ENCODE results near the gene POLD2.

Gene POLD2

DNA sequence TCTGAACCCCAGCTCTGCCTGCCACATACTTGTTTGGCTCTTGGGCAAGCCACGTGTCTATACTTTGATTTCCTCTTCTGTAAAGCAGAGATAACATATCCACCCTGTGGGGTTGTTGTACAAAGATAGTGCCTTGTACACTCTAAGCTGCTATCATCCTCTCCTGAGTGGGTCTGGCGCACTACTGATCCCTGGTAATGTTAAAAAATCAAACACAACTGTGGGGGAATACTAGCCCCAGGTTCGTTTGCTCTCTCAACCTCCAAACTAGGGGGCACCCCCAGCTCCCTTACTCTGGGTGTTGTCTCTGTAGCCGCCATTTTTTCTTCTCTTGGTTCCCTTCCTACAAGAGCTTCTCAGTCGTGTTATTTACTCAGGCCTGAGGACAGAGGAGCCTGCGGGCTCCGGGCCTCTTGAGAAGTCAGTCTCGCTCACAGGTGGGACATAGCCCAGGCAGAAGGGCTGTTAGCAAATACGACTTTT lies 42.0 kb downstream of the POLD2 start:
- DNase-seq (ENCODE audit: low spot score) = peak; percentile 72

GRCh38 chr7:44080686-44081265 lies 42.6 kb downstream of the POLD2 start:
- no peak for DNase-seq (ENCODE audit: low spot score)

DNA sequence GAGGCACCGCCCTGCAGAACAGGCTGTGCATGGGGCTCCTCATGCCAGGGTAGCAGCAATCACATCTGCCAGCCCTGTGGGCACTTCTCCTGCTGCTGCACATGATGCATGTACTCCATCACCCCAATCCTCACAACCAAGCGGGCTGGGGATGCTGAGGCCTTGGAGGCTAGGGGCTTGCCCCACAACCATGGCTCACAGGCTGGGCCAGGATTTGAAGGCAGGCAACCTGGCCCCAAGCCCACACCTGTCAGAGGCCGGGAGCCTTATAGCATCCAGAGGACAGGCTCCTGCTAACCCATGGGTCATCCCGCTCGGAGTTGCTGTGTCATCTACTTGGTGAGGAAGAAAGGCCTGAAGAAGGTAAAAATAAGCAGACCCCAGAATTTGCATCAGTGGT lies 43.2 kb downstream of the POLD2 start:
- DNase-seq (ENCODE audit: low spot score) = no peak

- DNase-seq (ENCODE audit: low spot score) = no peak
Observed at GRCh38 chr7:44079331-44080021, 43.9 kb downstream of the POLD2 start.

DNA sequence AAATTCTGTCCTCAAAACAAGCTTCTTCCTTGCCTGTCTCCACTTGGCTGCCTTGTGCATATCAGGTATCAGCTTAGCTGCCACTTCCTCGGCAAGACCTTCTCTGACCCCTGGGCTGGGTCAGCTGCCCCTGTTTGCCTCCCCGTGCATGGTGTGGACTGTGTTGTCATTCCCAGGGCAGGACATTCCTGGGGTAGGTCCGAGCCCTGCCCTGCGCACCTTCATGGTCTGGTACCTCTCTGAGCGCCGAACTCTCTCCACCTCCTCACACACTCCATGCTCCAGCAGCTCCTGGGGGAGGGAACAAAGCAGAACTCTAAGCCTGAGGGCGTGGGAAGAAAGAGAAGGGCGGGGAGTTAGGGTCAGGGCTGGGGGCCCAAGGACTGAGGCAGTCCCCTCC lies 44.8 kb downstream of the POLD2 start:
- no peak for DNase-seq (ENCODE audit: low spot score)

GRCh38 chr7:44077681-44078091 lies 45.7 kb downstream of the POLD2 start:
- DNase-seq (ENCODE audit: low spot score) = no peak

DNA sequence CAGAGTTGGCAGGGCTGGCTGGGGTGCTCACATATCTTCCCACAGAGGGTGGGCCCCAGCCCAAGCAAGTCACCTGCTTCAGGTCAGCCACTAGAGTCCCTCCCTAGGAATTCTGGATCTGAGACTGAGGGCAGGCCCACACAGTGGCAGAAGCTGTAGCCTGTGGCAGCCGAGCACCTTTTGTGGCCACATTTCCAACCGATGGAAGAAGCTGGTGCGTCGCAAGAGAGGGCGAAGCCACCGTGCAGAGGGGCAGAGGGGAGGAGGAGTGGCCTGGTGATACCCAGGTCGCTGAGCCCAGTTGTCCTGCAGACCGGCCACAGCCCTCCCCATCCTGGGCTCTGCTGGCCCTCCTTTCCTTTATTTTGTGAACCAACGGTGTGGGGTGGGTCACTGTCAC lies 46.3 kb downstream of the POLD2 start:
- no peak for DNase-seq (ENCODE audit: low spot score)

- DNase-seq (ENCODE audit: low spot score) = no peak
Observed at GRCh38 chr7:44076101-44076895, 47.0 kb downstream of the POLD2 start.

DNA sequence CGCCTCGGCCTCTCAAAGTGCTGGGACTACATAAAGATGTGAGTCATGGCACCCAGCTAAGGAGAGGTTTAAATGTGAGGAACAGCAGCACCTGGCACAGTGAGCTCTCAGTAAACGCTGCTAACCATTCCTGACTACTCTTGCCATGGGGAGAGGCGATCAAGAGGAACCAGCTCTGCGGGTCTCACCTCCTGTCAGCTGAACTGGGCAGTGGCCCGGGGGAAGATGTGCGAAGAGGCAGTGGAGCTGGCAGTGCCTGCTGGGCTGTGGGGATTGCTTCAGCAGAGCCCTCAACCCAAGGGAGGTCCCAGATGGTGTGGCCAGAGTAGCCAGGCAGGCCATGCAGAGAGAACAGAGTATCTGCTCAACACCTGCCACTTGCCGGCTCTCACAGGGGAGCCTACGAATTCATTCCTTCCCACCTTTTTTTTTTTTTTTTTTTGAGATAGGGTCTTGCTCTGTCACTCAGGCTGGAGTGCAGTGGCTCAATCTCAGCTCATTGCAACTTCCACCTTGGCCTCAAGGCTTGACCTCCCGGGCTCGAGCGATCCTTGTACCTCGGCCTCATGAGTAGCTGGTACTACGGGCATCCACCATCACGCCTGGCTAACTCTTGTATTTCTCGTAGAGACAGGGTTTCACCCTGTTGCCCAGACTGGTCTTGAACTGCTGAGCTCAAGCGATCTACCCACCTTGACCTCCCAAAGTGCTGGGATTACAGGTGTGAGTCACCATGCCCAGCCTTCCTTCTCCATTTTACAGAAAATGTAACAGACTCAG lies 47.9 kb downstream of the POLD2 start:
- no peak for DNase-seq (ENCODE audit: low spot score)

- no peak for DNase-seq (ENCODE audit: low spot score)
Observed at GRCh38 chr7:44074349-44074695, 49.0 kb downstream of the POLD2 start.

DNA sequence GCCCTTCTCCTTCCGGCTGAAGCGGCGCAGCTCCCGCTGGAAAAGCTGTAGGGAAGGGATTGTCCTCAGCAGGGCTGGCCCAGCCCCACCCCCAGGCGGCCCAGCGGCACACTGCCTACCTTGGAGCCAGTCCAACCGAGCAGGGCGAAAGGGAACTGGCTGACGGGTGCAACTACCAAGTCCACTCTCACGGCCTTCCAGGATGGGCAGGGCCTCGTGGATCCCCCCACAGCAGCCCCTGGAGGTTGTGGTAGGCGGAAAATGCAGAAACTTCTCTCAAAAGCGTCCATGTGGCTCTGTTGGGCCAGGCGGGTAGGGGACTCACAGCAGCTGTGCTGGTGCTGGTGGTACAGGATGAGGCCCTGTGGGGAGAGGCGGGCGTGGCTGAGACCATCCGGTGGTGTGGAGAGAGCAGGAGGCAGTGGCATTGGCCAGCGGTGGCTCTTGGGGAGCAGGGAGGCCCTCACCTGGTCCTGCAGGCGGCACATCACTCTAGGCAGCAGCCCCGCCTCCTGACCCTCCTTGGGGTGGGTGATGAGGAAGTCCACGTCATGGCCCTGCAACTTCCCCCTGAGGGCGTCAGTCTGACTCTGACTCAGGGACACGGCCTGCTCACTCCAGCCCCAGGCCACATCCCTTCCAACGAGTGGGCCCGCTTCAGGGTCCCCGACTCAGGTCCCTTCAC lies 49.5 kb downstream of the POLD2 start:
- DNase-seq (ENCODE audit: low spot score) = peak; percentile 79

DNA sequence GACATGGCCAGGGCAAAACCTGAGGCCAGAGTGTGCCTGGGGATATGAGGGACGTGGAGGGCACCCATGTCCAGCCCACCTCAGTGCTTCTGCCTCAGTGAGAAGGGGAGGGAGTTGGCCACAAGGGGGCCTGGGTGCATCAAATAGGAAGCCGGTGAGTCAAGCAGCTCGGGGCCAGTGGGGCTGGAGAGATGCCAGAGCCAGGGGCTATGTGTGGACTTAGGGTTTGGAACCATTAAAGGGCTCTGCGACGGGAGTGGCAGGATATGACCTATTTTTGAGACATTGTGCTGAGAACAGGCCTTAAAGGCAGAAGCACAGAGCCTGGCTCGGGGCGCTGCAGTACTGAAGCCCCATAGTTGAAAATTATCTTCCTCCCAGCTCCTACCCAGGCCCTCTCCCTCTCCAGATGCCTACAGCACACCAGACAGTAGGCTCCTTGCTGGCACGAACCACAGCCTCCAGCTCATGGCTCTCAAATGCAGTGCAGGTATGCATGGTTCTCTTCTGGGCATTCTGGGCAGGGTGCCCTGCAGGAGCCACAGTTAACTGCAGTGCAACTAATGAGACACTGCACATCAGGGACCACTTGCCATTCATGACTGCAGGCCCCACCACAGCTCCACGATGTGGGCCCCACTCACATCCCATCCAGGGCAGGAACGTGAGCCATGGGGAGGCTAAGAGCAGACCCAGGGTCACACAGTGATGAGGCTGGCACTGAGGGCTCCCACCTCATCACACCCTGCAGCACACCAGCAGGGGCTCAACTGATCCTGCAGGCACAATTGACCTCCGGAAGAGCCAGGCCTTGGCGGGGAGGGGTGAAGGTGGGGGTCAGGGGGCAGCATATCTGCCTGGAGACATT lies 50.8 kb downstream of the POLD2 start:
- peak; percentile 89 for DNase-seq (ENCODE audit: low spot score)

DNA sequence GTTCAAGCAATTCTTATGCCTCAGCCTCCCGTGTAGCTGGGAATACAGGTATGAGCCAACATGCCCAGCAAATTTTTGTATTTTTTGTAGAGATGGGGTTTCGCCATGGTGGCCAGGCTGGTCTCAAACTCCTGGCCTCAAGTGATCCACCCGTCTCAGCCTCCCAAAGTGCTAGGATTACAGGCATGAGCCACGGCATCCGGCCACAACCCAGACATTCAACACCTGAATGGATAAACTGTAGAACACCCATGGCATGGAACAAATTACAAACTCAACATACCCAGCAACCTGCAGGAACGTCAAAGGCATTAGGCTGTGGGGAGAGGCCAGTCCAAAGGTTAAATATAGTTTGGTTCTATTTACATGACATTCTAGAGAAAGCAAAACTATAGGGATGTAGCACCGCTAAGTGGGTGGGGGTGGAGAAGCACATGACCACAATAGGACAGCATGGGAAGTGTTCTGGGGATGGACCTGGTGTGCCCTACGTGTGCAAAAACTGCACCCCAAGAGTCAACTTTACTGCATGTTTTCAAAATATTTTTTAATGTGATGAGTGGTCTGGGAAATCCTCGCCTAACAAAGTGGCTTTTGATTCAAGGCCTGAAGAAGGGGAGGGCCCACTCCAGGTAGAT lies 51.5 kb downstream of the POLD2 start:
- no peak for DNase-seq (ENCODE audit: low spot score)

DNA sequence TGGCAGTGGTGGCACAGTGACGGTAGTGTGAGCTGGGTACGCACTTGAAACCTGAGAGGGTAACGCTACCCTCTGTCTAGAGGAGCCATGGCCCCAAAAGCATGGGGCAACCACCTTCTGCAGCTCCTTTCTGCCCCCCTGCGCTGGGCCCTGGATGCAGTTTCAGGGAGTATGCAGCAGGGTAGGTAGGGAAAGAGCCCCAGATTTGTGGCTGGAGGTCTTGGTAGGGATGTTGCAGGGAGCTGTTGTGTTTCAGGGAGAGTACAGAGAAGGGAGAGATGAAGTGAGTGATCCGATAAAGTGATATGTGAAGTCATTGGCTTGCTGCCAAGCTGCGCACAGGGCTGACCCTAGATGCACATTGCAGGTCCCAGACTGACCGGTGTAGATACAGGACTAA lies 55.3 kb downstream of the POLD2 start:
- no peak for DNase-seq (ENCODE audit: low spot score)

DNA sequence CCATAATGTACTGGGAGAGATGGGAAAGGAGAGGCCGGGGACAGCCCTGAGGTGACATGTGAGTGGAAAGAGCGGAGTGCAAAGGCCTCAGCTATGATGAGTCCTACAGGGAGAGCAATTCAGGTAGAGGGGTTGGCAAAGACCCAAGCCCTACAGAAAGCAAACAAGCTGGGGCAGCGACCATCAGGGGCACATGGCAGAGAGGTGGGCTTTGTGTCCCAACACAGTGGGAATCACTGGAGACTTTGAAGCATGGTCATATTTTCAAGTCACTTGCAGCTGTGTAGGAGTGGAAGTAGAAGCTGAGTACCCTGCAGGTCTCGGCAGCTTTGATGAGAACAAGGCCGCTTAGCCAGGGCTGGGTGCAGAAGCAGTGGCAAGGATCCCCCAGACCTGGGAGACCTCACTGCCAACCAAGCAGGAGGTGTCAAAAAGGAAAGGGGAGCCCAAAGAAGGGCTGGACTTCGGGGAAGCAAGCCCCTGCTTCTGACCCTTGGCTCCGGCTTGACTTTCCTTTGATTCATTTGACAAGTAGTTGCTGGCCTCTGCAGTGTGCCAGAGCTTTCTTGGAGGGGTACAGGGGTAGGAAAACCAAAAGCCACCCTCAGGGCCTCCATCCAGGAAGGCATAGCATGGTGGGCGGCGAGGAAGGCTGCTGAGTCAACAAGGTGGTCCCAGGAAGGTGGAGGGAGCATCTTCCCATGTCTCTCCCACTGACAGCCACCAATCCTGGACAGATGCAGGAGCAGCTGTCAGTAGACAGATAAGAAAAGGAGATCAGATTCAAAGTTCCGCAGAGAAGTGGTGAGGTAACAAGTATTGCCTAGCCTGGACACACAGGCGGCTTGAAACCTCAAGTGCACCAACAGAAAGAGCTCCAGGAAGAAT lies 56.0 kb downstream of the POLD2 start:
- no peak for DNase-seq (ENCODE audit: low spot score)

- no peak for DNase-seq (ENCODE audit: low spot score)
Observed at GRCh38 chr7:44066494-44067063, 56.8 kb downstream of the POLD2 start.

DNA sequence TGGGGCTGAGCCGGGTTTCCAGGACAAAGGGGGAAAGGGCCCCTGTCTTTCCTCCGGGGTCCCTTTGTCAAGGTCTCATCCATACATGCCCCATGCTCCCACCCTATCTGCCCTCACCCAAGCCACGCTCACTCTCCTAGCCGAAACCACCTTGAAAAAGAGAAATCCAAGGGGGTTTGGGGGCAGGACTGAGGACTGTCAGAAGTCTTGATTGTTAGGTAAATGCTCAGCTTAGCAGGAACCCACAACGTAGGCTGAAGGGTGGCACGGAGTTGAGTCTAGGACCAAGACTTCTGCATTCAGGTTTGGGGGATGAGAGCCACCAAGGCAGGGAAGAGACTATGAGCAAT lies 57.3 kb downstream of the POLD2 start:
- no peak for DNase-seq (ENCODE audit: low spot score)

DNA sequence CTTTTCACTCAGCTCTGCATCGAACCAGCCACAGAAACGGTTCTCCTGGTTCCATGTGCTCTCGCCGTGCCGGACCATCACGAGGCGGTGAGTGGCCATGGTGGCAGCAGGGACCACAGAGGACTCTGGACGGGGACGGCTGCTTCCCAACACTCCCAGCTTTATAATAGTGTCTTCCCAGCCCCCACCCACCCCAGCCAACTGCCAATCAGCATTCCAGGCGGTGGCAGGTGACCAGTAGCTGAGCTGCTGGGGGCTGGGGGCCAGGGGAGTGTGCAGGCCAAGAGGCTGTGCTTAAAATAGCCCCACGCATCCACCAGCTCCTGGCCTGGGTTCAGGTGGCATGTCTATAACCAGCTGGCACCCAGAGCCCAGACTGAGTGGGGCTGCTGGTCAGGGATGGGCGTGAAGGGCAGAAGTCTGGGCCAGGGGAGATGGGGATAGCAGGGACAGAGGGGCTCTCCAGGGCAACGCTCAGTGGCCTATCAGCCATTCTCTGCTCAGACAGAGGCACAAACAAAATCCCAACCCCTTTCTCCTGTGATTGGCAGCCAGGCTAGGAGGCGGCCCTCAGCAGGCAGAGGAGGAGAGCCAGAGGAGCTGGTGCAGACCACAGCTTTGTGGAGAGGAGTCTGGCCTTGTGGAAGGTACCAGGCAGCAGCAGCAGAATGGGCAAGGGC lies 57.8 kb downstream of the POLD2 start, which contains the start of gene PGAM2:
Gene PGAM2 (minus strand): TSS at position 137 of the 680 bp plus-strand sequence. CDS start 38 bp downstream, at position 99.
- DNase-seq (ENCODE audit: low spot score) = no peak

Measured in NAMALWA (cell line).